GM12878 (cell line): ENCODE results near the gene OSBPL5. TPM values are rescaled to one million over a fixed set of nuclear protein-coding genes. Genes with fewer than 3 reads are reported as not detected.

ENCODE experiments used
- ATAC-seq: fragments of 200-7000 bp; cut with Tn5 transposase; 3 replicates; pipeline ENCODE4 v1.9.1; 2020; ENCODE audit warnings: mild to moderate bottlenecking, moderate library complexity
- BruUV-seq: library from RNA; stranded (reverse); fragments of 400-500 nt; replicated peaks from 2 replicates; lab custom pipeline; 2021; lab: Mats Ljungman, UMichigan
- CTCF ChIA-PET: fragments of 300-600 bp; sonication (Branson Sonifier 250); formaldehyde crosslinking; extraction: SDS; loops from one replicate; lab custom pipeline; 2021; ENCODE audit warnings: inconsistent platforms; lab: Yijun Ruan, JAX
- POLR2A ChIA-PET: fragments of 350-600 bp; formaldehyde crosslinking; extraction: SDS; loops from one replicate; lab custom pipeline; 2021; ENCODE audit warnings: inconsistent platforms; lab: Charles Lee
- RAD21 ChIA-PET: fragments of 300-600 bp; sonication (Branson Sonifier 250); formaldehyde crosslinking; loops from one replicate; lab custom pipeline; 2023; ENCODE audit warnings: antibody characterized with exemption; ENCODE audit not compliant: unreplicated experiment; lab: Charles Lee
- SMC1A ChIA-PET: fragments of 300-600 bp; sonication (Branson Sonifier 250); formaldehyde crosslinking; loops from one replicate; lab custom pipeline; 2023; ENCODE audit not compliant: unreplicated experiment, uncharacterized antibody; lab: Charles Lee
- DNase-seq: peaks from one replicate; pipeline ENCODE4 v3.0.0-alpha.2; 2011; ENCODE audit warnings: low read depth, low spot score
- FAIRE-seq: peaks from 3 replicates; lab custom pipeline; 2011; peaks lifted over from hg19 to GRCh38; lab: Jason Lieb, UNC
- H2AFZ ChIP-seq: 2 replicates; pipeline ENCODE4 v1.6.0; 2011; ENCODE audit warnings: low read depth, low read length, control low read depth; ENCODE audit not compliant: control insufficient read depth
- H3K27ac ChIP-seq: 2 replicates; pipeline ENCODE4 v1.5.1; 2011; ENCODE audit warnings: control low read depth; ENCODE audit not compliant: control insufficient read depth, insufficient read depth
- H3K27me3 ChIP-seq, 2 experiments: replicated peaks in 1 of 2; 2 replicates each; pipeline versions ENCODE4 v1.6.0 to v1.6.1; 2011; ENCODE audit warnings: low read length in 1 of 2; ENCODE audit not compliant: control insufficient read depth in 2 of 2, insufficient read depth in 2 of 2
- H3K36me3 ChIP-seq, 2 experiments: 2 replicates each; pipeline ENCODE4 v1.5.1; 2011; ENCODE audit warnings: low read length in 1 of 2; ENCODE audit not compliant: control insufficient read depth in 2 of 2, insufficient read depth in 2 of 2
- H3K4me1 ChIP-seq: 2 replicates; pipeline ENCODE4 v1.6.1; 2011; ENCODE audit warnings: mild to moderate bottlenecking, low read length, moderate library complexity, mixed read lengths; ENCODE audit not compliant: control insufficient read depth, insufficient read depth
- H3K4me2 ChIP-seq: 2 replicates; pipeline ENCODE4 v1.6.0; 2011; ENCODE audit warnings: control low read depth; ENCODE audit not compliant: control insufficient read depth, insufficient read depth
- H3K4me3 ChIP-seq: fragments of 200-600 bp; sonication (generic); 2 replicates; pipeline ENCODE4 v1.5.1; 2016
- H3K79me2 ChIP-seq: 2 replicates; pipeline ENCODE4 v1.6.0; 2011; ENCODE audit warnings: low read length; ENCODE audit not compliant: control insufficient read depth, insufficient read depth
- H3K9ac ChIP-seq: 2 replicates; pipeline ENCODE4 v1.8.0; 2011; ENCODE audit warnings: low read length, control low read depth, mixed read lengths; ENCODE audit not compliant: control insufficient read depth, insufficient read depth
- H3K9me3 ChIP-seq: replicated peaks from 3 replicates; pipeline ENCODE4 v1.5.1; 2011; ENCODE audit warnings: mild to moderate bottlenecking, low read length; ENCODE audit not compliant: control insufficient read depth, insufficient read depth
- H4K20me1 ChIP-seq: 2 replicates; pipeline ENCODE4 v1.6.0; 2011; ENCODE audit not compliant: control insufficient read depth, insufficient read depth
- BHLHE40 ChIP-seq, 2 experiments: fragments of 450-650 bp in 1 of 2; IDR thresholded peaks; 2 replicates each; pipeline ENCODE4 v1.6.1; 2011 to 2017; ENCODE audit warnings: low read depth in 2 of 2, borderline replicate concordance in 1 of 2, improper control_type of control experiment in 1 of 2, low read length in 1 of 2, mild to moderate bottlenecking in 1 of 2
- MEF2B ChIP-seq: fragments of 450-650 bp; IDR thresholded peaks from 2 replicates; pipeline ENCODE4 v1.6.1; 2018; ENCODE audit warnings: mild to moderate bottlenecking, moderate library complexity; ENCODE audit not compliant: partially characterized antibody, poor library complexity, severe bottlenecking
- NFIC ChIP-seq: IDR thresholded peaks from 2 replicates; pipeline ENCODE4 v1.6.1; 2012; ENCODE audit warnings: low read depth, mild to moderate bottlenecking, inconsistent platforms, low read length, moderate library complexity
- RB1 ChIP-seq: fragments of 450-650 bp; formaldehyde crosslinking; IDR thresholded peaks from 2 replicates; pipeline ENCODE4 v1.6.1; 2017; ENCODE audit warnings: mild to moderate bottlenecking, borderline replicate concordance
- YY1 ChIP-seq: IDR thresholded peaks from 2 replicates; pipeline ENCODE4 v1.6.1; 2011; ENCODE audit warnings: low read depth, mild to moderate bottlenecking, low read length
- ZNF622 ChIP-seq: fragments of 450-650 bp; IDR thresholded peaks from 2 replicates; pipeline ENCODE4 v1.6.1; 2017; ENCODE audit warnings: mild to moderate bottlenecking, inconsistent platforms
- WGBS: methylation state at CpG from one replicate; pipeline ENCODE4 v1.1.6; 2016; ENCODE audit warnings: low lambda C conversion rate; ENCODE audit not compliant: insufficient replicate concordance, insufficient coverage; ENCODE audit errors: missing lambda C conversion rate; 5-methylcytosine and 5-hydroxymethylcytosine counted together
- in situ Hi-C: fragments of 300-500 bp; cut with MboI; formaldehyde crosslinking; loops from 9 replicates; pipeline ENCODE4 v1.14.3; 2018; ENCODE audit warnings: mixed read lengths
- intact Hi-C: fragments of 100-400 bp; cut with micrococcal nuclease; formaldehyde crosslinking; loops from one replicate; pipeline ENCODE4 v1.14.2; 2022; ENCODE audit not compliant: unreplicated experiment
- polyA plus RNA-seq, 11 experiments: library from polyadenylated mRNA; depleted of rRNA in 4 of 11; unstranded in 6 of 11; stranded (reverse) in 5 of 11; fragments of >200 nt; fragmentation: Nextera tagmentation in 4 of 11; fragmentation: Illumina TruSeq in 1 of 11; extraction: Ambion mirVana in 4 of 11; extraction: Trizol in 1 of 11; gene quantifications; 1 replicate in 1 of 11; 2 replicates in 10 of 11; pipeline versions ENCODE4 v1.2.1 to v1.2.3, GENCODE V29; 2011 to 2016; ENCODE audit warnings: inconsistent platforms in 2 of 11, missing spikeins in 2 of 11, low read depth in 1 of 11
- total RNA-seq, 4 experiments: library from RNA; depleted of rRNA in 3 of 4; stranded (reverse); fragments of >200 nt in 3 of 4; fragmentation: Illumina TruSeq in 1 of 4; extraction: Trizol in 1 of 4; gene quantifications; 2 replicates each; pipeline versions ENCODE4 v1.2.1 to v1.2.3, GENCODE V29; 2013 to 2021
- TF ChIP-seq, protein P1 (sequence below): IDR thresholded peaks from 2 replicates; pipeline ENCODE4 v1.6.1; 2012; ENCODE audit warnings: low read length, inconsistent platforms
- TF ChIP-seq, protein P2 (sequence below): IDR thresholded peaks from 2 replicates; pipeline ENCODE4 v1.6.1; 2012; ENCODE audit warnings: improper control_type of control experiment, low read depth, low read length; ENCODE audit not compliant: insufficient replicate concordance
- TF ChIP-seq, protein P3 (sequence below): IDR thresholded peaks from 2 replicates; pipeline ENCODE4 v1.6.1; 2011; ENCODE audit warnings: low read depth, mild to moderate bottlenecking, low read length, moderate library complexity, borderline replicate concordance; ENCODE audit errors: extremely low read depth
- TF ChIP-seq, protein P4 (sequence below): IDR thresholded peaks from 2 replicates; pipeline ENCODE4 v1.6.1; 2012; ENCODE audit warnings: low read depth, low read length, improper control_type of control experiment
- TF ChIP-seq, protein P5 (sequence below): fragments of 150-350 bp; IDR thresholded peaks from 2 replicates; pipeline ENCODE4 v1.6.1; 2014; ENCODE audit warnings: mild to moderate bottlenecking, low read depth, low read length
- TF ChIP-seq, protein P6 (sequence below): fragments of 450-650 bp; IDR thresholded peaks from 2 replicates; pipeline ENCODE4 v1.6.1; 2016; ENCODE audit warnings: mild to moderate bottlenecking

The OSBPL5 gene
- total and polyA plus RNA-seq, 10 of the 15 experiments (the other 5 are each of a cell fraction or from before 2014, with no cell fraction given) = not detected

DNA sequence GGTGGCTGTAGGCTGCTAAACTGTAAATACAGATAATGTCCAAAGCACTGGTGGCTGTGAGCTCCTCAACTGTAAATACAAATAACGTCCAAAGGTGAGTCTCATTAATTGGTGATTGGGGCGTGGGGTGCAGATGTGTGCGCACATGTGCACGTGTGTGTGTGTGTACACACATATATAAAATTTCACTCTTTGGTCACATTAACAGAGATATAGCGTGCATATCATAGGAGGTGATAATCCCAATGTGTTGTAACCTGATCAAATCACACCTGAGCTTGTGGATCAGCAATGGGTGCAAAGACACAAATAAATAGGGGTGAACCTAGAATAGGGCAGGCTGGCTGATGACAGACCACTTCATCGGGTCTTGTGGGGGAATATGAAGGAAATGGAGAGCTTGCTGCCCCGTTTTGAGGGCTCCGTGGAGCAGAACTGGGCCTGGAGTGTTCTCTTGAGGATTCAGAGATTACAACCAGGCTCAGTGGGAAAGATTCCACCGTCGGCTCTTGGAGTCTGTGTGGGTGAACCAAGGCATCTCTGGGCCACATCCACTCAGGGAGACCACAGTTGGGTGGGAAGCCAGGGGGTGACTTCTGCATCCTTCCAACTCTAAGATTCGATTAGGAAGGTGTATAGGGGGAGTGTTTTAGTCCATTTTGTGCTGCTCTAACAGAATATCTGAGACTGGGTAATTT is 24.9 kb upstream of the OSBPL5 start:
- Histone ChIP-seq H3K4me1 (no peaks in the 10 kb centered on the region), H4K20me1 (no peaks in the 10 kb centered on the region), H3K36me3 (no peaks in the 10 kb centered on the region), H3K9me3 (no peaks in the 10 kb centered on the region), H3K4me2 (no peak overlapping the region), H2AFZ (no peak overlapping the region), H3K4me3 (no peak overlapping the region), H3K9ac (no peak overlapping the region), H3K27me3 (no peaks in the 10 kb centered on the region; a peak in 1 of 4 replicates), H3K27ac (no peak overlapping the region), H3K79me2 (no peaks in the 10 kb centered on the region)
- WGBS = 47% methylated on average over 11 of the region's 11 CpGs
- FAIRE-seq (no peak), ATAC-seq (no peak), DNase-seq (no peak)
- BruUV-seq = no TSS peak
- intact Hi-C loops (no loop called here), in situ Hi-C loops (no loop called here)
- ChIA-PET RAD21 (no interaction called here), POLR2A (no interaction called here), SMC1A (no interaction called here), CTCF (no interaction called here)
- TF ChIP-seq MEF2B (no peak), NFIC (no peak), YY1 (no peak), RB1 (no peak), BHLHE40 (IDR thresholded peaks at IDR 0.05; ENCODE audit: borderline replicate concordance in 1 of 2, low read depth in 2 of 2, low read length in 1 of 2) (no peak), ZNF622 (no peak)
- TF ChIP-seq, protein P1, sequence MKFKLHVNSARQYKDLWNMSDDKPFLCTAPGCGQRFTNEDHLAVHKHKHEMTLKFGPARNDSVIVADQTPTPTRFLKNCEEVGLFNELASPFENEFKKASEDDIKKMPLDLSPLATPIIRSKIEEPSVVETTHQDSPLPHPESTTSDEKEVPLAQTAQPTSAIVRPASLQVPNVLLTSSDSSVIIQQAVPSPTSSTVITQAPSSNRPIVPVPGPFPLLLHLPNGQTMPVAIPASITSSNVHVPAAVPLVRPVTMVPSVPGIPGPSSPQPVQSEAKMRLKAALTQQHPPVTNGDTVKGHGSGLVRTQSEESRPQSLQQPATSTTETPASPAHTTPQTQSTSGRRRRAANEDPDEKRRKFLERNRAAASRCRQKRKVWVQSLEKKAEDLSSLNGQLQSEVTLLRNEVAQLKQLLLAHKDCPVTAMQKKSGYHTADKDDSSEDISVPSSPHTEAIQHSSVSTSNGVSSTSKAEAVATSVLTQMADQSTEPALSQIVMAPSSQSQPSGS = no peak
- TF ChIP-seq, protein P2, sequence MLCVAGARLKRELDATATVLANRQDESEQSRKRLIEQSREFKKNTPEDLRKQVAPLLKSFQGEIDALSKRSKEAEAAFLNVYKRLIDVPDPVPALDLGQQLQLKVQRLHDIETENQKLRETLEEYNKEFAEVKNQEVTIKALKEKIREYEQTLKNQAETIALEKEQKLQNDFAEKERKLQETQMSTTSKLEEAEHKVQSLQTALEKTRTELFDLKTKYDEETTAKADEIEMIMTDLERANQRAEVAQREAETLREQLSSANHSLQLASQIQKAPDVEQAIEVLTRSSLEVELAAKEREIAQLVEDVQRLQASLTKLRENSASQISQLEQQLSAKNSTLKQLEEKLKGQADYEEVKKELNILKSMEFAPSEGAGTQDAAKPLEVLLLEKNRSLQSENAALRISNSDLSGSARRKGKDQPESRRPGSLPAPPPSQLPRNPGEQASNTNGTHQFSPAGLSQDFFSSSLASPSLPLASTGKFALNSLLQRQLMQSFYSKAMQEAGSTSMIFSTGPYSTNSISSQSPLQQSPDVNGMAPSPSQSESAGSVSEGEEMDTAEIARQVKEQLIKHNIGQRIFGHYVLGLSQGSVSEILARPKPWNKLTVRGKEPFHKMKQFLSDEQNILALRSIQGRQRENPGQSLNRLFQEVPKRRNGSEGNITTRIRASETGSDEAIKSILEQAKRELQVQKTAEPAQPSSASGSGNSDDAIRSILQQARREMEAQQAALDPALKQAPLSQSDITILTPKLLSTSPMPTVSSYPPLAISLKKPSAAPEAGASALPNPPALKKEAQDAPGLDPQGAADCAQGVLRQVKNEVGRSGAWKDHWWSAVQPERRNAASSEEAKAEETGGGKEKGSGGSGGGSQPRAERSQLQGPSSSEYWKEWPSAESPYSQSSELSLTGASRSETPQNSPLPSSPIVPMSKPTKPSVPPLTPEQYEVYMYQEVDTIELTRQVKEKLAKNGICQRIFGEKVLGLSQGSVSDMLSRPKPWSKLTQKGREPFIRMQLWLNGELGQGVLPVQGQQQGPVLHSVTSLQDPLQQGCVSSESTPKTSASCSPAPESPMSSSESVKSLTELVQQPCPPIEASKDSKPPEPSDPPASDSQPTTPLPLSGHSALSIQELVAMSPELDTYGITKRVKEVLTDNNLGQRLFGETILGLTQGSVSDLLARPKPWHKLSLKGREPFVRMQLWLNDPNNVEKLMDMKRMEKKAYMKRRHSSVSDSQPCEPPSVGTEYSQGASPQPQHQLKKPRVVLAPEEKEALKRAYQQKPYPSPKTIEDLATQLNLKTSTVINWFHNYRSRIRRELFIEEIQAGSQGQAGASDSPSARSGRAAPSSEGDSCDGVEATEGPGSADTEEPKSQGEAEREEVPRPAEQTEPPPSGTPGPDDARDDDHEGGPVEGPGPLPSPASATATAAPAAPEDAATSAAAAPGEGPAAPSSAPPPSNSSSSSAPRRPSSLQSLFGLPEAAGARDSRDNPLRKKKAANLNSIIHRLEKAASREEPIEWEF = no peak
- TF ChIP-seq, protein P3, sequence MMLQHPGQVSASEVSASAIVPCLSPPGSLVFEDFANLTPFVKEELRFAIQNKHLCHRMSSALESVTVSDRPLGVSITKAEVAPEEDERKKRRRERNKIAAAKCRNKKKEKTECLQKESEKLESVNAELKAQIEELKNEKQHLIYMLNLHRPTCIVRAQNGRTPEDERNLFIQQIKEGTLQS = no peak
- TF ChIP-seq, protein P4, sequence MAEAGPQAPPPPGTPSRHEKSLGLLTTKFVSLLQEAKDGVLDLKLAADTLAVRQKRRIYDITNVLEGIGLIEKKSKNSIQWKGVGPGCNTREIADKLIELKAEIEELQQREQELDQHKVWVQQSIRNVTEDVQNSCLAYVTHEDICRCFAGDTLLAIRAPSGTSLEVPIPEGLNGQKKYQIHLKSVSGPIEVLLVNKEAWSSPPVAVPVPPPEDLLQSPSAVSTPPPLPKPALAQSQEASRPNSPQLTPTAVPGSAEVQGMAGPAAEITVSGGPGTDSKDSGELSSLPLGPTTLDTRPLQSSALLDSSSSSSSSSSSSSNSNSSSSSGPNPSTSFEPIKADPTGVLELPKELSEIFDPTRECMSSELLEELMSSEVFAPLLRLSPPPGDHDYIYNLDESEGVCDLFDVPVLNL = no peak
- TF ChIP-seq, protein P5, sequence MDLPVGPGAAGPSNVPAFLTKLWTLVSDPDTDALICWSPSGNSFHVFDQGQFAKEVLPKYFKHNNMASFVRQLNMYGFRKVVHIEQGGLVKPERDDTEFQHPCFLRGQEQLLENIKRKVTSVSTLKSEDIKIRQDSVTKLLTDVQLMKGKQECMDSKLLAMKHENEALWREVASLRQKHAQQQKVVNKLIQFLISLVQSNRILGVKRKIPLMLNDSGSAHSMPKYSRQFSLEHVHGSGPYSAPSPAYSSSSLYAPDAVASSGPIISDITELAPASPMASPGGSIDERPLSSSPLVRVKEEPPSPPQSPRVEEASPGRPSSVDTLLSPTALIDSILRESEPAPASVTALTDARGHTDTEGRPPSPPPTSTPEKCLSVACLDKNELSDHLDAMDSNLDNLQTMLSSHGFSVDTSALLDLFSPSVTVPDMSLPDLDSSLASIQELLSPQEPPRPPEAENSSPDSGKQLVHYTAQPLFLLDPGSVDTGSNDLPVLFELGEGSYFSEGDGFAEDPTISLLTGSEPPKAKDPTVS = no peak
- TF ChIP-seq, protein P6, sequence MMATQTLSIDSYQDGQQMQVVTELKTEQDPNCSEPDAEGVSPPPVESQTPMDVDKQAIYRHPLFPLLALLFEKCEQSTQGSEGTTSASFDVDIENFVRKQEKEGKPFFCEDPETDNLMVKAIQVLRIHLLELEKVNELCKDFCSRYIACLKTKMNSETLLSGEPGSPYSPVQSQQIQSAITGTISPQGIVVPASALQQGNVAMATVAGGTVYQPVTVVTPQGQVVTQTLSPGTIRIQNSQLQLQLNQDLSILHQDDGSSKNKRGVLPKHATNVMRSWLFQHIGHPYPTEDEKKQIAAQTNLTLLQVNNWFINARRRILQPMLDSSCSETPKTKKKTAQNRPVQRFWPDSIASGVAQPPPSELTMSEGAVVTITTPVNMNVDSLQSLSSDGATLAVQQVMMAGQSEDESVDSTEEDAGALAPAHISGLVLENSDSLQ = no peak
